Lower leg skin (tissue), 3 donors: Measurements from ENCODE around the gene EFHC1.

Source experiments
- POLR2A ChIP-seq, 2 donors: fragments of 450-650 bp; IDR thresholded peaks; one replicate each; pipeline ENCODE4 v1.6.1; 2016 to 2017; ENCODE audit warnings: antibody characterized with exemption in 2 of 2, mild to moderate bottlenecking in 1 of 2, moderate library complexity in 1 of 2
- TF ChIP-seq, protein P1 (sequence below), 3 donors: fragments of 450-650 bp; IDR thresholded peaks; one replicate each; pipeline ENCODE4 v1.5.1; 2016; ENCODE audit warnings: antibody characterized with exemption in 3 of 3, mild to moderate bottlenecking in 3 of 3, moderate library complexity in 2 of 3

DNA sequence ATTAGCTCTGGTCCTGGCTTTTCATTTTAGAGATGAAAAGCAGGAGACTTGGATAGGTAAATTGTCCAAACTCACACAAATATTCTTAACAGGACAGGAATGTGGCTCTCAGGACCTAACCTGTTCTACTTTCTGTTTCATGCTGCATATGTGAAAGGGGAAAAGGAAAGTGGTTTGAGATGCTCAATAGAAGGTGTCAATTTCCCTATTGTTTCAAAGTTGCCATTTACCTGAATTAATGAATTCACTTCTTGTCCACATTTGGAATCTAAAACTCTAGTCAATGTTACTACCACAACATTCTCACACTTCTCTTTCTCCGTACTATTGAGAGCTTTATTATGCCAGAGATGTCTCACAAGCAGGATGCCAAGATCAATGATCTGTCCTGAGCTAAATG, 4.8 kb upstream of the EFHC1 start:
- TF ChIP-seq, protein P1, sequence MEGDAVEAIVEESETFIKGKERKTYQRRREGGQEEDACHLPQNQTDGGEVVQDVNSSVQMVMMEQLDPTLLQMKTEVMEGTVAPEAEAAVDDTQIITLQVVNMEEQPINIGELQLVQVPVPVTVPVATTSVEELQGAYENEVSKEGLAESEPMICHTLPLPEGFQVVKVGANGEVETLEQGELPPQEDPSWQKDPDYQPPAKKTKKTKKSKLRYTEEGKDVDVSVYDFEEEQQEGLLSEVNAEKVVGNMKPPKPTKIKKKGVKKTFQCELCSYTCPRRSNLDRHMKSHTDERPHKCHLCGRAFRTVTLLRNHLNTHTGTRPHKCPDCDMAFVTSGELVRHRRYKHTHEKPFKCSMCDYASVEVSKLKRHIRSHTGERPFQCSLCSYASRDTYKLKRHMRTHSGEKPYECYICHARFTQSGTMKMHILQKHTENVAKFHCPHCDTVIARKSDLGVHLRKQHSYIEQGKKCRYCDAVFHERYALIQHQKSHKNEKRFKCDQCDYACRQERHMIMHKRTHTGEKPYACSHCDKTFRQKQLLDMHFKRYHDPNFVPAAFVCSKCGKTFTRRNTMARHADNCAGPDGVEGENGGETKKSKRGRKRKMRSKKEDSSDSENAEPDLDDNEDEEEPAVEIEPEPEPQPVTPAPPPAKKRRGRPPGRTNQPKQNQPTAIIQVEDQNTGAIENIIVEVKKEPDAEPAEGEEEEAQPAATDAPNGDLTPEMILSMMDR (IDR thresholded peaks at IDR 0.05): no peak
- no peak for TF ChIP-seq POLR2A (IDR thresholded peaks at IDR 0.05)
